ENCODE results near the gene PAQR8.
"Not testable (repeated sequence)": the region's sequence is repeated elsewhere in the genome, so short reads cannot be mapped to it uniquely, and the experiment has no call there.

DNA sequence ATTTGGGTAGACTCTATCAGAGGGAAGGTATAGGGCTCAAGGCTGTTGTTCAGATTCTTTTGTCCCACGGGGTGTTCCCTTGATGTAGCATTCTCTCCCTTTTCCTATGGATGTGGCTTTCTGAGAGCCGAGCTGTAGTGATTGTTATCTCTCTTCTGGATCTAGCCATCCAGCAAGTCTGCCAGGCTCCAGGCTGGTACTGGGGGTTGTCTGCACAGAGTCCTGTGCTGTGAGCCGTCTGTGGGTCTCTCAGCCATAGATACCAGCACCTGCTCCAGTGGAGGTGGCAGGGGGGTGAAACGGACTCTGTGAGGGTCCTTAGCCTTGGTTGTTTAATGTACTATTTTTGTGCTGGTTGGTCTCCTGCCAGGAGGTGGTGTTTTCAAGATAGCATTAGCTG, 71.3 kb downstream of the PAQR8 start:
- TF ChIP-seq, protein P1, sequence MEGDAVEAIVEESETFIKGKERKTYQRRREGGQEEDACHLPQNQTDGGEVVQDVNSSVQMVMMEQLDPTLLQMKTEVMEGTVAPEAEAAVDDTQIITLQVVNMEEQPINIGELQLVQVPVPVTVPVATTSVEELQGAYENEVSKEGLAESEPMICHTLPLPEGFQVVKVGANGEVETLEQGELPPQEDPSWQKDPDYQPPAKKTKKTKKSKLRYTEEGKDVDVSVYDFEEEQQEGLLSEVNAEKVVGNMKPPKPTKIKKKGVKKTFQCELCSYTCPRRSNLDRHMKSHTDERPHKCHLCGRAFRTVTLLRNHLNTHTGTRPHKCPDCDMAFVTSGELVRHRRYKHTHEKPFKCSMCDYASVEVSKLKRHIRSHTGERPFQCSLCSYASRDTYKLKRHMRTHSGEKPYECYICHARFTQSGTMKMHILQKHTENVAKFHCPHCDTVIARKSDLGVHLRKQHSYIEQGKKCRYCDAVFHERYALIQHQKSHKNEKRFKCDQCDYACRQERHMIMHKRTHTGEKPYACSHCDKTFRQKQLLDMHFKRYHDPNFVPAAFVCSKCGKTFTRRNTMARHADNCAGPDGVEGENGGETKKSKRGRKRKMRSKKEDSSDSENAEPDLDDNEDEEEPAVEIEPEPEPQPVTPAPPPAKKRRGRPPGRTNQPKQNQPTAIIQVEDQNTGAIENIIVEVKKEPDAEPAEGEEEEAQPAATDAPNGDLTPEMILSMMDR (IDR thresholded peaks at IDR 0.05): not testable (repeated sequence)
- not testable (repeated sequence) for TF ChIP-seq POLR2A (IDR thresholded peaks at IDR 0.05)

Measured in Peyer's patch (tissue), 4 donors.